Superior temporal gyrus (tissue), 1 donor: ENCODE data around the gene ARHGAP9.
A peak's percentile ranks its signal among the peaks of the same experiment; 100 is the strongest.
"Not testable (repeated sequence)": the region's sequence is repeated elsewhere in the genome, so short reads cannot be mapped to it uniquely, and the experiment has no call there.

Source experiments
- DNase-seq: peaks from one replicate; pipeline ENCODE4 v3.0.0-alpha.2; 2016; ENCODE audit errors: extremely low spot score

Gene ARHGAP9

DNA sequence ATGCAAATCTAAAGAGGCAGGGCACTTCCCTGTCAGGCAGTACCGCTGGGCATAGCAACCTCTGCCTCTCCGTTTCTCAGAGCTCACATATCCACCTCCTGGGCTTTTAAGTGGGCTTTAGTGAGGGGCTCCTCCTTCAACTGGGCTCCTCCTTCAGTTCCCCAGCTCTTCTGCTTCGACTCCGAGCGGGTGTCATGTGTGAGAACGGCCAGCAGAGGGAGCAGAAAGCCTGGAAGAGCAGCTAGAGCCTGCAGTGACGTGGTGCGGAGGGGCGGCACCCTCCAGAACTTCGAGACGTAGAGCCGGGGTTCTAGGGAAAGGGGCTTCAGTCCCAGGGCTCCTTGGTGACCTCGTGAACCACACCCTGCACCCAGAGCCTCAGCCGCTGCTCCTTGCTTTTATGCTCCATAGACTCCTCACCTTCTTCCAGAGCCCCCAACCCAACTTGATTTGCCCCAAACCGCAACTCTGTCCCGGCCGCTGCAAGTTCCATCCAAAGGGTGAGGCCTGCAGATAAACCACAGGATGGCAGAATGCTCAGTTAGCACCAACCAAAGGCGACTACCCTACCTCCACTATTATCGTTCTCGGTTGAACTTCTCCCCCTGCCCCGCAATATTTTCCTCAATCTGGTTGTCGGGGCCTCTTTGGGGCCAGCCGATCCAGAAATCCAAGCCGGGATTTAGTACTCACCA lies 20.5 kb downstream of the ARHGAP9 start:
- DNase-seq = peak; percentile 97

- DNase-seq = no peak
These were observed 21.0 kb downstream of the ARHGAP9 start for GRCh38 chr12:57458665-57459054.

DNA sequence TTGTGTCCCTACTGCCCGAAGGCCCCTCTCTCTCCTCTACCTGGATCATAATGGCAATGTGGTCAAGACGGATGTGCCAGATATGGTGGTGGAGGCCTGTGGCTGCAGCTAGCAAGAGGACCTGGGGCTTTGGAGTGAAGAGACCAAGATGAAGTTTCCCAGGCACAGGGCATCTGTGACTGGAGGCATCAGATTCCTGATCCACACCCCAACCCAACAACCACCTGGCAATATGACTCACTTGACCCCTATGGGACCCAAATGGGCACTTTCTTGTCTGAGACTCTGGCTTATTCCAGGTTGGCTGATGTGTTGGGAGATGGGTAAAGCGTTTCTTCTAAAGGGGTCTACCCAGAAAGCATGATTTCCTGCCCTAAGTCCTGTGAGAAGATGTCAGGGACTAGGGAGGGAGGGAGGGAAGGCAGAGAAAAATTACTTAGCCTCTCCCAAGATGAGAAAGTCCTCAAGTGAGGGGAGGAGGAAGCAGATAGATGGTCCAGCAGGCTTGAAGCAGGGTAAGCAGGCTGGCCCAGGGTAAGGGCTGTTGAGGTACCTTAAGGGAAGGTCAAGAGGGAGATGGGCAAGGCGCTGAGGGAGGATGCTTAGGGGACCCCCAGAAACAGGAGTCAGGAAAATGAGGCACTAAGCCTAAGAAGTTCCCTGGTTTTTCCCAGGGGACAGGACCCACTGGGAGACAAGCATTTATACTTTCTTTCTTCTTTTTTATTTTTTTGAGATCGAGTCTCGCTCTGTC lies 22.8 kb downstream of the ARHGAP9 start:
- DNase-seq = no peak

- DNase-seq = peak; percentile 48
These were observed 23.4 kb downstream of the ARHGAP9 start for GRCh38 chr12:57456145-57456700.

DNA sequence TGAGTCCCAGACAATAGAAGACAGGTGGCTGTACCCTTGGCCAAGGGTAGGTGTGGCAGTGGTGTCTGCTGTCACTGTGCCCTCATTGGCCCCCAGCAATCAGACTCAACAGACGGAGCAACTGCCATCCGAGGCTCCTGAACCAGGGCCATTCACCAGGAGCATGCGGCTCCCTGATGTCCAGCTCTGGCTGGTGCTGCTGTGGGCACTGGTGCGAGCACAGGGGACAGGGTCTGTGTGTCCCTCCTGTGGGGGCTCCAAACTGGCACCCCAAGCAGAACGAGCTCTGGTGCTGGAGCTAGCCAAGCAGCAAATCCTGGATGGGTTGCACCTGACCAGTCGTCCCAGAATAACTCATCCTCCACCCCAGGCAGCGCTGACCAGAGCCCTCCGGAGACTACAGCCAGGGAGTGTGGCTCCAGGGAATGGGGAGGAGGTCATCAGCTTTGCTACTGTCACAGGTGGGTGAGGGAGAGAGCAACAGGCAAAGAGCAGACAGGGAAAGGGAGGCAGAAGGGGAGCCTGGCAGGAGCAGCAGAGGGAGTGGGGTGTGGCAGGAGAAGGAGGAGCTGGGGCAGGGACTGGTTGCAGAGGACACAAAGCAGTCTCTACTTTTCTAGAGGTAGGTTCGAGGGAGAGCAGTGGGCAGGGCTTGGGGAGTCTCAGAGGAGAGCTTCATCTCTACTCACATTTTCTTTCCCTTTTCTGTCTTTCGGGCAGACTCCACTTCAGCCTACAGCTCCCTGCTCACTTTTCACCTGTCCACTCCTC lies 24.1 kb downstream of the ARHGAP9 start:
- no peak for DNase-seq

GRCh38 chr12:57454566-57455373 lies 24.9 kb downstream of the ARHGAP9 start, which contains the start of gene INHBE:
Gene INHBE, plus strand, starts transcription at chr12:57455307. Its CDS starts 230 bp downstream, at chr12:57455537.
- no peak for DNase-seq

- no peak for DNase-seq
These were observed 25.5 kb downstream of the ARHGAP9 start for GRCh38 chr12:57454213-57454565.

- DNase-seq = peak; percentile 85
These were observed 26.6 kb downstream of the ARHGAP9 start for GRCh38 chr12:57452937-57453509.

- peak; percentile 76 for DNase-seq
These were observed 27.3 kb downstream of the ARHGAP9 start for GRCh38 chr12:57452181-57452936.

GRCh38 chr12:57451233-57451778 lies 28.4 kb downstream of the ARHGAP9 start:
- DNase-seq = no peak

- DNase-seq = no peak
These were observed 29.6 kb downstream of the ARHGAP9 start for GRCh38 chr12:57450057-57450456.

- no peak for DNase-seq
These were observed 30.3 kb downstream of the ARHGAP9 start for GRCh38 chr12:57449375-57449774.

DNA sequence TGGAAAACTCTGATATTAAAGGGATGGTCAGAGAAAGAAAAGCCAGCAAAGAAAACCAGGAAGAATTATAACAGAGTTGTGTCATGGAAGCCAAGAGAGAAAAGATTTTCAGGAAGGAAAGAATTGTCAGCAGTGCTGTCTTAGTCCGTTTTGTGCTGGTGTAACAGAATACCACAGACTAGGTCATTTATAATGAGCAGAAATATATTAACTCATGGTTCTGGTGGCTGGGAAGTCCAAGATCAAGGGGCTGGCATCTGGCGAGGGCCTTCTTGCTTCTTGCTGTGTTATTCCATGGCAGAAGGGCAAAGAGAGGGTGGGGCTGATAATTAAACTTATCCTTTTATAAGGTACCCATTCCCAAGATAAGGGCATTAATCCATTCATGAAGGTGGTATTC lies 31.0 kb downstream of the ARHGAP9 start:
- DNase-seq = no peak

GRCh38 chr12:57446292-57446960 lies 33.2 kb downstream of the ARHGAP9 start:
- no peak for DNase-seq

DNA sequence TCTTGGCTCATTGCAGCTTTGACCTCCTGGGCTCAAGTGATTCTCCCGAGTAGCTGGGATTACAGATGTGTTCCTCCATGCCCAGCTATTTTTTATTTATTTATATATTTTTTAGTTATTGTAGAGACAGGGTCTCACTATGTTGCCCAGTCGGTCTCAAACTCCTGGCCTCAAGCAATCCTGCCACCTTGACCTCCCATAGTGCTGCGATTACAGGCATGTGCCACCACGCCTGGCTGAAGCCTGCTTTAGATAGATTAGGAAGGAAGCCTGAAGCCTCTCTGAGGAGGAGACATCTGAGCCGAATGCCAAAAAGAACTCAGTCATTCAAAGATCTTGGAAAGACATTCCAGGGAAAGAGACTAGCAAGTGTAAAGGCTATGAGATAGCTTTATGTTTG lies 34.9 kb downstream of the ARHGAP9 start:
- DNase-seq = no peak

DNA sequence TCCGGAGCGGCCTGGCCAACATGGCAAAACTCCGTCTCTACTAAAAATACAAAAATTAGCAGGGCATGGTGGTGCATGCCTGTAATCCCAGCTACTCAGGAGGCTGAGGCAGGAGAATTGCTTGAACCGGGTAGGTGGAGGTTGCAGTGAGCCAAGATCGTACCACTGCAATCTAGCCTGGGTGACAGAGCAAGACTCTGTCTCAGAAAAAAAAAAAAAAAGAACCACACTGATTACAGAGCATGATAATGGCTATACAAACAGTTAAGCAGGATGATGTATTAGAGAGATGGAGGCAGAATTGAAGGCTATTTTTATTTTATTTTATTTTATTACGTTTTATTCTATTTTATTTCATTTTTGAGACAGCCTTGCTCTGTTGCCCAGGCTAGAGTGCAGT lies 35.3 kb downstream of the ARHGAP9 start:
- DNase-seq = not testable (repeated sequence)

DNA sequence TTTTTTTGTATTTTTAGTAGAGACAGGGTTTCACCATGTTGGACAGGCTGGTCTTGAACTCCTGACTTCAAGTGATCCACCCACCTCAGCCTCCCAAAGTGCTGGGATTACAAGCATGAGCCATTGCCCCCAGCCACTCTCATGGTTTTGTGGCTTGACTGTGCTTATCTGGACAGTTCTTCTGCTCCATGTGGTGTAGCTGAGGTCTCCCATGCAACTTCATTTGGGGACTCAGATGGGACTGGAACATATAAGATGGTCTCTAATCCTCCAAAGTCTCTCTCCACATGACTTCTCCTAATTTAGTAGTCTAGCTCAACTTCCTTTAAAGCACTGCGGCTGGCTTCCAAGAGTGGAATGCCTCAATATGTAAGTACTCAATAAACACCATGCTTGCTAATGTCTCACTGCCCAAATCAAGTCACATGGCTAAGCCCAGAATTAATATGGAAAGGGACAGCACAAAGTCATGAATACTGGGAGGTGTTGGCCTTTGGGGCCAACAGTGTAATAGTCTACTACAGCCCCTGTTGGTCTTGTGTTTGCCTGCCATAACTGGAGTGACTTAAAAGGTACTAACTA lies 37.7 kb downstream of the ARHGAP9 start:
- DNase-seq = no peak

GRCh38 chr12:57441393-57441792 lies 38.3 kb downstream of the ARHGAP9 start:
- DNase-seq = not testable (repeated sequence)

GRCh38 chr12:57439762-57440266 lies 39.9 kb downstream of the ARHGAP9 start:
- DNase-seq = no peak
